SK-N-MC (cell line): ENCODE results near the gene CEP57L1.
"Not testable (repeated sequence)": the region's sequence is repeated elsewhere in the genome, so short reads cannot be mapped to it uniquely, and the experiment has no call there.

Experiments used
- DNase-seq: peaks from one replicate; pipeline ENCODE4 v3.0.0-alpha.2; 2011; ENCODE audit warnings: low read depth, low spot score
- H3K27ac ChIP-seq: fragments of 200-600 bp; sonication (generic); 2 replicates; pipeline ENCODE4 v1.5.1; 2016; ENCODE audit warnings: mixed run types
- H3K36me3 ChIP-seq: fragments of 200-600 bp; sonication (generic); 2 replicates; pipeline ENCODE4 v1.6.1; 2017; ENCODE audit warnings: antibody characterized with exemption, low read length, mixed read lengths; ENCODE audit not compliant: insufficient read depth
- H3K4me3 ChIP-seq: fragments of 200-600 bp; sonication (generic); 2 replicates; pipeline ENCODE4 v1.5.1; 2016
- H3K9ac ChIP-seq: fragments of 200-600 bp; sonication (generic); 2 replicates; pipeline ENCODE4 v1.8.0; 2017; ENCODE audit warnings: mixed run types, mixed read lengths; ENCODE audit not compliant: insufficient read length
- H3K9me3 ChIP-seq: fragments of 200-600 bp; sonication (generic); 2 replicates; pipeline ENCODE4 v1.6.1; 2017; ENCODE audit warnings: low read depth, mild to moderate bottlenecking, antibody characterized with exemption, low read length, moderate library complexity, mixed read lengths
- EZH2 ChIP-seq: fragments of 200-600 bp; sonication (generic); IDR thresholded peaks from one replicate; pipeline ENCODE4 v1.6.1; 2017; ENCODE audit warnings: antibody characterized with exemption
- FOXP2 ChIP-seq: optimal IDR thresholded peaks from 2 replicates; pipeline ENCODE3; 2011; ENCODE audit warnings: mild to moderate bottlenecking, moderate library complexity; ENCODE audit not compliant: insufficient read depth; ENCODE audit errors: extremely low read length, control extremely low read depth
- POLR2AphosphoS5 ChIP-seq: IDR thresholded peaks from 2 replicates; pipeline ENCODE4 v1.6.1; 2012; ENCODE audit warnings: mild to moderate bottlenecking, low read depth, low read length, borderline replicate concordance

The CEP57L1 gene

GRCh38 chr6:109117346-109118035 is 22.2 kb downstream of the CEP57L1 start:
- H3K27ac ChIP-seq = no peak overlapping the region
- DNase-seq = no peak
- TF ChIP-seq POLR2AphosphoS5 (no peak), EZH2 (no peak), FOXP2 (no peak)
- no peaks in the 10 kb centered on the region for H3K9me3 ChIP-seq
- no peaks in the 10 kb centered on the region for H3K36me3 ChIP-seq
- H3K4me3 ChIP-seq = no peak overlapping the region
- no peak overlapping the region for H3K9ac ChIP-seq

GRCh38 chr6:109118337-109118736 is 23.0 kb downstream of the CEP57L1 start:
- Histone ChIP-seq H3K9ac (no peak overlapping the region), H3K27ac (no peak overlapping the region), H3K4me3 (no peak overlapping the region), H3K36me3 (no peaks in the 10 kb centered on the region), H3K9me3 (no peaks in the 10 kb centered on the region)
- no peak for DNase-seq
- TF ChIP-seq FOXP2 (no peak), POLR2AphosphoS5 (no peak), EZH2 (no peak)

DNA sequence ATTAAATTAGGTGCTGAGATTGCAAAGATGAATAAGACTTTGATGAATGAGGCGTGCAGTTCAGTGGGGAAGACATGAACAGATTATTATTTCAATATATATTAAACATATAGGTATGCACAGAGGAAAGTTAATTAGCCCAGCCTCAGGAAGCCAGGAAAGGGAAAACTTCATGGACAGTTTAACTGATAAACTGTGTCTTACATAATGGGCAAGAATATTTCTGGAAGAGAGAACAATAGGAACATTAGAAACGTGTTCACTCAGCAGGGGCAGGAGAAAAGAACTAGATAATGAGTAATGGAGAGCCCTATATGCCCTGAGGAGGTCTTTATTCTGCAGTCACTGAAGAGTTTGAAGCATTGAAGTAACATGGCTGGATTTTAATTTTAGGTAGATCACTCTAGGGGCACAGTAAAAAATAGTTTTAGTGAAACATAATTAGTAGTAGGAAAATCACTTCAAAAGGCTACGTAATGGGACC is 23.6 kb downstream of the CEP57L1 start:
- H3K27ac ChIP-seq = no peak overlapping the region
- no peak for DNase-seq
- no peak for TF ChIP-seq FOXP2

GRCh38 chr6:109121411-109121810 is 26.1 kb downstream of the CEP57L1 start:
- DNase-seq = no peak
- H3K36me3 ChIP-seq = no peaks in the 10 kb centered on the region

More for the DNA sequence above, 23.6 kb downstream of the CEP57L1 start:
- H3K9ac ChIP-seq = no peak overlapping the region
- H3K9me3 ChIP-seq = no peaks in the 10 kb centered on the region
- H3K4me3 ChIP-seq = no peak overlapping the region
- no peaks in the 10 kb centered on the region for H3K36me3 ChIP-seq

GRCh38 chr6:109124219-109124618 is 28.9 kb downstream of the CEP57L1 start:
- H3K36me3 ChIP-seq = peaks cover 1% of the 10 kb centered on the region; the same call in 1 of the 2 replicates
- TF ChIP-seq FOXP2 (no peak), POLR2AphosphoS5 (no peak), EZH2 (no peak)
- no peak for DNase-seq

More at GRCh38 chr6:109121411-109121810, 26.1 kb downstream of the CEP57L1 start:
- Histone ChIP-seq H3K9ac (no peak overlapping the region), H3K9me3 (no peaks in the 10 kb centered on the region), H3K4me3 (no peak overlapping the region), H3K27ac (no peak overlapping the region)
- TF ChIP-seq POLR2AphosphoS5 (no peak), EZH2 (no peak), FOXP2 (no peak)

DNA sequence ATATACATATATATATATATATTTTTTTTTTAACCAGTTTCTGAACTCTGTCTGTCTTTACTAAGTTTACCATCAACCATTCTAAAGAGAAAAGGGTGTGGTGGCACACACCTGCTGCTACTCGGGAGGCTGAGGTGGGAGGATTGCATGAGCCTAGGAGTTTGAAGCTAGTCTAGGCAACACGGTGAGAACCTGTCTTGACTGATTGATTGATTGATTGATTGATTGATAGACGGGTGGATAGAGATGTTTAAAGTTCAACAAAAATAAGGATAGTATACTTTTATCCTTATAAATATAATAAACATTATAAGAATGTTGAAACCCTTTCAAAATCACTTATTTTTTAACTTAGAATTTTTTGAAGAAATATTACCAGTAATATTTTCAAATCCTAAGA is 30.2 kb downstream of the CEP57L1 start:
- no peak overlapping the region for H3K4me3 ChIP-seq
- H3K9ac ChIP-seq = no peak overlapping the region
- H3K9me3 ChIP-seq = no peaks in the 10 kb centered on the region
- no peak for TF ChIP-seq POLR2AphosphoS5
- TF ChIP-seq EZH2 = no peak
- no peak for TF ChIP-seq FOXP2
- no peak for DNase-seq
- H3K36me3 ChIP-seq = peaks cover 5% of the 10 kb centered on the region; the same call in 1 of the 2 replicates
- no peak overlapping the region for H3K27ac ChIP-seq

More at GRCh38 chr6:109124219-109124618, 28.9 kb downstream of the CEP57L1 start:
- Histone ChIP-seq H3K9me3 (no peaks in the 10 kb centered on the region), H3K9ac (no peak overlapping the region), H3K27ac (no peak overlapping the region), H3K4me3 (no peak overlapping the region)

DNA sequence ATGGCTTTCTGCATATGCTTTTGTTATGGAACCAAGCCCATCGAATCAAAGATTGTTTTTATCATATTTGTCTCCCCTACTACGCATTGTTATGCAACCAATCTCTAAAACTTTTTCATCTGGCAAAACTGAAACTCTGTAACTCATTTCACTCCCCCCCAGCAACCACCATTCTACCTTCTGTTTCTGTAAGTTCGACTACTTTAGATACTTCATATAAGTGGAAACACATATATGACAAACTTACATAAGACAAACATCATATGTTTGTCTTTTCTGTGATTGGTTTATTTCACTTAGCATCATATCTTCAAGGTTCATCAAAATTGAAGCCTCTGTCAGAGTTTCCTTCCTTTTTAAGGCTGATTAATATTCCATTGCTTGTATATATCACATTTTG is 34.8 kb downstream of the CEP57L1 start:
- H3K9ac ChIP-seq = no peak overlapping the region
- DNase-seq = no peak
- no peak for TF ChIP-seq POLR2AphosphoS5
- no peak for TF ChIP-seq FOXP2
- TF ChIP-seq EZH2 = no peak
- no peak overlapping the region for H3K4me3 ChIP-seq
- peaks cover 13% of the 10 kb centered on the region for H3K36me3 ChIP-seq
- H3K27ac ChIP-seq = no peak overlapping the region
- H3K9me3 ChIP-seq = no peaks in the 10 kb centered on the region

- not testable (repeated sequence) for H3K9me3 ChIP-seq, H3K4me3 ChIP-seq, H3K27ac ChIP-seq, H3K36me3 ChIP-seq, DNase-seq, H3K9ac ChIP-seq
These were observed 40.3 kb downstream of the CEP57L1 start for GRCh38 chr6:109135600-109135999.

- DNase-seq, H3K9me3 ChIP-seq, H3K27ac ChIP-seq, H3K36me3 ChIP-seq, H3K9ac ChIP-seq, H3K4me3 ChIP-seq: not testable (repeated sequence)
These were observed 40.7 kb downstream of the CEP57L1 start for GRCh38 chr6:109136039-109136438.

- DNase-seq = not testable (repeated sequence)
- H3K36me3 ChIP-seq = peaks cover 12% of the 10 kb centered on the region
These were observed 41.2 kb downstream of the CEP57L1 start for GRCh38 chr6:109136530-109136929.

More at GRCh38 chr6:109136530-109136929, 41.2 kb downstream of the CEP57L1 start:
- not testable (repeated sequence) for H3K27ac ChIP-seq, H3K9me3 ChIP-seq, H3K9ac ChIP-seq, H3K4me3 ChIP-seq
